H54 (cell line): ENCODE results near the gene ZNF786.

Source experiments
- DNase-seq: peaks from one replicate; pipeline ENCODE4 v3.0.0; 2011; ENCODE audit warnings: low spot score, mixed read lengths; ENCODE audit not compliant: insufficient read length
- FAIRE-seq: peaks from 3 replicates; lab custom pipeline; 2011; peaks lifted over from hg19 to GRCh38; lab: Jason Lieb, UNC
- POLR2A ChIP-seq: IDR thresholded peaks from 2 replicates; pipeline ENCODE4 v1.6.1; 2011; ENCODE audit warnings: low read depth, mild to moderate bottlenecking, low read length

The ZNF786 gene, protein sequence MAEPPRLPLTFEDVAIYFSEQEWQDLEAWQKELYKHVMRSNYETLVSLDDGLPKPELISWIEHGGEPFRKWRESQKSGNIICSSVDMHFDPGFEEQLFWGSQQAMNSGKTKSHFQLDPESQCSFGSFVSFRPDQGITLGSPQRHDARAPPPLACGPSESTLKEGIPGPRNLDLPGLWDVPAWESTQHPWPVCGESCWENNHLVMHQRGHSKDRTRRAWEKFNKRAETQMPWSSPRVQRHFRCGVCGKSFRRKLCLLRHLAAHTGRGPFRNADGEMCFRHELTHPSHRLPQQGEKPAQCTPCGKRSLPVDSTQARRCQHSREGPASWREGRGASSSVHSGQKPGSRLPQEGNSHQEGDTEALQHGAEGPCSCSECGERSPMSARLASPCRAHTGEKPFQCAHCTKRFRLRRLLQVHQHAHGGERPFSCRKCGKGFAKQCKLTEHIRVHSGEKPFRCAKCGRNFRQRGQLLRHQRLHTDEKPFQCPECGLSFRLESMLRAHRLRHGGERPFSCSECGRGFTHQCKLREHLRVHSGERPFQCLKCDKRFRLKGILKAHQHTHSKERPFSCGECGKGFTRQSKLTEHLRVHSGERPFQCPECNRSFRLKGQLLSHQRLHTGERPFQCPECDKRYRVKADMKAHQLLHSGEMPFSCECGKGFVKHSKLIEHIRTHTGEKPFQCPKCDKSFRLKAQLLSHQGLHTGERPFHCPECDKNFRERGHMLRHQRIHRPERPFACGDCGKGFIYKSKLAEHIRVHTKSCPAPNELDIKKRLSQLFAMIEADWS

GRCh38 chr7:149090397-149091195, at the start of gene ZNF786:
ZNF786 (minus strand) TSS chr7:149090718; CDS start chr7:149090640, 78 bp downstream.
- no peak for FAIRE-seq
- peak; percentile 80 for TF ChIP-seq POLR2A
- peak; percentile 90 for DNase-seq

- DNase-seq: no peak
- no peak for FAIRE-seq
- TF ChIP-seq POLR2A: no peak
These were observed 45.6 kb upstream of the ZNF786 start for GRCh38 chr7:149136118-149136517.

- DNase-seq (no peak), FAIRE-seq (no peak)
- no peak for TF ChIP-seq POLR2A
These were observed 42.7 kb upstream of the ZNF786 start for GRCh38 chr7:149133028-149133710.

DNA sequence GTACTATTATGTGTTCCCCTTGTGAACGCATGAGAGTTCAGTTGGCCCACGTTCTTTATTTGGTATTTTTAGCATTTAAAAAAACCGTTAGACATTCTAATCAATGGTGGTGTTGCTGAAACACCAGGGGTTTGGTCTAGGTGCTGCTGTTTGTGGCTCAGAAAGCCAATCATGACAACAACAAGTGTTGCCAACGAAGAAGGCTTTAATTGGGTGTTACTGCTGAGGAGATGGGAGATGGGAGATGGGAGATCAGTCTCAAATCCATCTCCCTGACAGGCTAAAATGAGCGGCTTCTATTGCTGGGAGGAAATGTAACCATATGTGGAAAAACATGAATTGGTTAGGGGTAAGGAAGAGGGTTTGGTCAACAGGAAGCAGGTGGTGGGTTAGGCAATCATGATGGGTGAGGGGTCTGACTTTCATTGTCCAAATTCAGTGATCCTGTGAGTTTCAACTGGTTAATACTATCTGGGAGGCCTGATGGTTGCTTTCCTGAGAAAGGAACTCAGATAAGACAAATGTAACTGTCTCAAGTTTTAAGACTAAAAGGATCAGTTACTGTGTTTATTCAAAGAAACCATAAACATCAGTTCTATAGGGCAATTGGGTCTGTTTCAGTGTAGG, 40.2 kb upstream of the ZNF786 start:
- TF ChIP-seq POLR2A: no peak
- no peak for DNase-seq
- FAIRE-seq: no peak

DNA sequence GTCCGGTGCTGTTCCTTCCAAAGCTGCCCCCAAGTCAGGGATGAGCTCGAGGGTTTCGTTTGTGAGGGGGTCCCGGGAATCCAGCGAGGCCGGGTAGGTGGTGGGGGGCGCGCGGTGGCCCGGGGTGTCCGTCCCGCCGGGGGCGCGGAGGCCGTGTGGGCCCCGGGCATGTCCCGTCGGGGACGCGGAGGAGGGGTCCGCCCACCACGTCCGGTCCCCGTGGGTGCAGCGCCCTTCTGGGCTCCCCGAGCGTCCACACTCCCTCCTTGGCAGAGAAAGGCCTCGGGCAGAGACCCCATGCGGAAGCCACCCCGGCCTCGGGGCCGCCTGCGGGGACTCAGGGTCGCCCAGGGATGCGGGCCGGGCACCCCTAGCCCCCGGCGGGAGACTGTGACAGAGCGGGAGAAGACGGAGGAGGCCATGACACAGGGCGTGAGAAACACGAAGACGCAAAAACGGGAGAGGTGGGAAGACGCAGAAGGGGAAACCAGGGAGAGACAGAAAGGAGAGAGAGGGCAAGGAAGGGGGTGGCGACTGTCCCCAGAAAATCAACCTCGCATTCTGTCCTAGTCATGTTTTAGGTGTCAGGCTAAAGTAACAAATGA, 36.2 kb upstream of the ZNF786 start:
- DNase-seq: peak; percentile 60
- peak; percentile 59 for TF ChIP-seq POLR2A
- no peak for FAIRE-seq

DNA sequence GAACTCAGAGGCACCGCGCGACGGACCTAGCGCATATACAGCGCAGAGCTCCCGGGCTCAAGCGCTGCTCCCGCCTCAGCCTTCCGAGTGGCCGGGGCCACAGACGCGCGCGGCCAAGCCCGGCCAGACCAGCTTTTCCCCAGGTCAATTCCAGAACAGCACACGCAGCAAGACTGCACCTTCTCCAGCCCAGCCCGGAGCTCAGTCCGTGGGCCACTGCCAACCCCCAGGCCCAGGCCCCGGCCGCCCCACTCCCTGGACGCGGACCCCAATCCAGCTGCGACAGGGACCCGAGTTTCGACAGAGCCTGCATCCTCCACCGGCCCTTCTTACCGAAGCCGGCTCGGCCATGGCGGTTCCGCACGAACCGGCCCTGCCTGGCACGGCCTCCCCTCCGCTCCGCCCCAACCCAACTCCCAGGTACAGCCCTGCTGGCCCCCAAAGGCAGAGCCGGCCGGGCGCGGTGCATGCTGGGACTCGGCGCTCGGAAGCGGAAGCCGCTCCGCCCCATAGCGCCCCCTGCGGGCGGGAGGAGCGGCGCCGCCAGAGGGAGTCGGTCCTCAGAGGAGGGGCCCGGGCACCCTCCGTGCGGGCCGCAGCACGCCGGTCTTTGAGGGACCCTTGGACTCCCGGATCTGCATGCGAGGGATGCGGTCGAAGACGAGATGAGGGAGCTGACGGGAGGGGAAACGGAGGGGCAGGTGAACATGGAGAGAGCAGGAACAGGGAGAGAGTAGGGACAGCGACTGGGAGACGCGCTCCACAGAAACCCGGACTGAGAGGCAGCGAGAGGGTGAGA, 35.5 kb upstream of the ZNF786 start, which contains the start of gene ZNF425:
Gene ZNF425 (minus strand): TSS at position 462 of the 799 bp plus-strand sequence. CDS start 111 bp downstream, at position 351.
- no peak for FAIRE-seq
- TF ChIP-seq POLR2A: peak; percentile 98
- DNase-seq: peak; percentile 87

DNA sequence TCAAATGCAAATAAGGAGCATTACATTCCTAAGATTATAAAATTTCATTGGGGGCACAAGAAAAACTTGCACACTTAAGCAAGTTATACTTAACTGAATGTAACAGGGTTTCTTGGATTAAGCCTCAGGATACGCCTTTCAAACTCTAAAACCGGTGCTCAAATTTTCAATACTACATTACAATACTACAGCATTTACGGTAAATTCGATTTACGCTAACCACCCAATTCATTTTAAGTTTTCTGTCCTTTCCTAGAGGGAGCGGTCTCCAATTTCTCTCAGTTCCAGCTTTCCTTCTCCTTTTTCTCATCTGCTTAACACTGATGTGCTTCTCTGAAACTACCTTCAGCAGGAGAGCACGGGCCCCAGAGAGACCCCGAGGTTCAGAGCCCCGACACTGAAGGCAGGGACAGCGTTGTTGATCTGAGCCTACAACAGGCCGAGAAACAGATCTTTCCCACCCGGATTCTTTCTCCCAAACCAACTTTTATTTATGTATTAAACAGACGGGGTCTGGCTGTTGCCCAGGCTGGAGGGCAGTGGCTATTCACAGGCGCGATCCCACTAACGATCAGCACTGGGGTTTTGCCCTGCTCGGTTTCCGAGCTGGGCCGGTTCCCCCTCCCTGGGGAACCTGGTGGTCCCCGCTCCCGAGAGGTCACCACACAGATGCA, 34.8 kb upstream of the ZNF786 start:
- DNase-seq (no peak), FAIRE-seq (no peak)
- TF ChIP-seq POLR2A: no peak

DNA sequence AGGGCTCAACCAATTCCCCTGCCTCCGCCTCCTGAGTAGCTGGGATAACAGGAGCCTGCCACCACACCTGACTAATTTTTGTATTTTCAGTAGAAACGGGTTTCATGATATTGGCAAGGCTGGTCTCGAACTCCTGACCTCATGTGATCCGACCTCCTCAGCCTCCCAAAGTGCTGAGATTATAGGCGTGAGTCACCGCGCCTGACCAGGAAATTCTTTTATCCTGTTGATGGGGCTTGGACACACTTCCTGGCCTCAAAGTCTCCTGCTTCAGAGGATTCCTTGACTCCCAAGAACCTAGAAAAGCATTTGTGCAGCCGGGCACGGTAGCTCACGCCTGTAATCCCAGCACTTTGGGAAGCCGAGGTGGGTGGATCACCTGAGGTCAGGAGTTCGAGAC, 19.5 kb upstream of the ZNF786 start:
- no peak for DNase-seq

DNA sequence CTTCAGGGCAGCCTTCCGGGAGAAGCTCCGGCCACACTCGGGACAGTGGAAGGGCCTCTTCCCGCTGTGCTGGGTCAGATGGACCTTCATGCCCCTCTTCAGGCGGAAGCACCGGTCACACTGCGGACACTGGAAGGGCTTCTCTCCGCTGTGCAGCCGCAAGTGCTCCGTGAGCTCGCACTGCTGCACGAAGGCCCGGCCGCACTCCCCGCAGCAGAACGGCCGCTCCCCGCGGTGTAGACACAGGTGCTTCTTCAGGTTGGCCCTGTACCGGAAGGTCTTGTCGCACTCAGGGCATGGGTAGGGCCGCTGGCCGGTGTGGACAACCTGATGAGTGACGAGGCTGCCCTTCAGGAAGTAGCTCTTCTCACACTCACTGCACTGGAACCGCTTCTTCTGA, 14.2 kb upstream of the ZNF786 start:
- FAIRE-seq: no peak
- no peak for TF ChIP-seq POLR2A
- DNase-seq: no peak

More for the DNA sequence above, 19.5 kb upstream of the ZNF786 start:
- FAIRE-seq: no peak
- no peak for TF ChIP-seq POLR2A

DNA sequence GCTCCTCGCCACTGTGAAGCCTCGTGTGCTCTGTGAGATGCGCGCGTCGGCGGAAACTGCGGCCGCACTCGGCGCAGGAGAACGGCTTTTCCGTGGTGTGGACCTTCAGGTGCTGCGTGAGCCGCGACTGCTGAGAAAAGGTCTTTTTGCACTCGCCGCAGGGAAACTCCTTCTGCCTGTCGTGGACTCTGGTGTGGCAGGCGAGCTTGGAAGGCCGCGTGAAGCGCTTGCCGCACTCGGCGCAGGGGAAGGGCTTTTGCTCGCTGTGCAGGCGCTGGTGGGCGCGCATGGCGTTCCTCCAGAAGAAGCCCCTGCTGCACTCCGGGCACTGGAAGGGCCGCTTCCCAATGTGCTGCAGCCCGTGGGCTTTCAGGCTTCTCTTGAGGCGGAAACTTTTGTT, 13.7 kb upstream of the ZNF786 start:
- FAIRE-seq: no peak
- DNase-seq: no peak
- TF ChIP-seq POLR2A: no peak

DNA sequence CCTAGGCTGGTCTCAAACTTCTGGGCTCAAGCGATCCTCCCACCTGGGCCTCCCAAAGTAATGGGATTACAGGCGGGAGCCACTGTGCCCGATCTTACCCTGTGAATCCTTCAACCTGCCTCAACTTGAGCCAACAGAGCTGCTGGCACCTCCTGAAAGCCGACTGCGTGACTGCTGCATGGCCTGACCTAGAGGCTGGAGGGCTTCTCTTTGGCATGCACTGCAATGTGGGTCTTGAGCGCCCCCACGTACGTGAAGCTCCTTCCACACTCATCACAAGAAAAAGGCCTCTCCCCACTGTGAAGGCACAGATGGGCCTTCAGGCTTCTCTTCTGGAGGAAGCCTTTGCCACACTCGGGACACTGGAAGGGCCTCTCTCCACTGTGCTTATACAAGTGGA, 12.9 kb upstream of the ZNF786 start:
- FAIRE-seq (no peak), DNase-seq (no peak)
- TF ChIP-seq POLR2A: no peak
